Raji (cell line): Measurements from ENCODE around the gene PRIMPOL.

Experiments used
- POLR2A ChIP-seq: IDR thresholded peaks from 2 replicates; pipeline ENCODE4 v1.6.1; 2011; ENCODE audit warnings: low read depth, low read length, control low read depth; ENCODE audit not compliant: insufficient read depth

PRIMPOL gene

GRCh38 chr4:184693056-184693455, 43.5 kb downstream of the PRIMPOL start:
- TF ChIP-seq POLR2A, result no peak

DNA sequence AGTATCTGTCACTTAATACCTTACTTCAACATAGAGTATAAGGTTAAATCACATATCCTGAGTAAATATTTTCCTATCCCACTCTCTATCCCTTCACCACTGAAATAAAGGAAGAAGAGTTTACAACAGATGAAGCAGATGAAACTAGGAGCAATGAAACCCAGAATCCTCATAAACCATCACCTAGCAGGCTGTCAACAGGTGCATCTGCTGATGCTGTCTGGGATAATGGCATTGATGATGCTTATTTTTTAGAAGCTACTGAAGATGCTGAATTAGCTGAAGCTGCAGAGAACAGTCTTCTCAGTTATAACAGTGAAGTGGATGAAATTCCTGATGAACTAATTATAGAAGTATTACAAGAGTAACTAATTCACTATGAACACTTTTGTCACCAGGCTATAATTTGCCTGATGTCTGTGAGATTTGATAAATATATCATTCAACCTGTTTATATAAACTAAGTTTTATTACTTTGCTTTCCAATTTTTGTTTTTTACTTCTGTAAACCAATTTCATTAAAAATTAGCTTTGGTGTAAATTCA, 44.9 kb downstream of the PRIMPOL start:
- no peak for TF ChIP-seq POLR2A

DNA sequence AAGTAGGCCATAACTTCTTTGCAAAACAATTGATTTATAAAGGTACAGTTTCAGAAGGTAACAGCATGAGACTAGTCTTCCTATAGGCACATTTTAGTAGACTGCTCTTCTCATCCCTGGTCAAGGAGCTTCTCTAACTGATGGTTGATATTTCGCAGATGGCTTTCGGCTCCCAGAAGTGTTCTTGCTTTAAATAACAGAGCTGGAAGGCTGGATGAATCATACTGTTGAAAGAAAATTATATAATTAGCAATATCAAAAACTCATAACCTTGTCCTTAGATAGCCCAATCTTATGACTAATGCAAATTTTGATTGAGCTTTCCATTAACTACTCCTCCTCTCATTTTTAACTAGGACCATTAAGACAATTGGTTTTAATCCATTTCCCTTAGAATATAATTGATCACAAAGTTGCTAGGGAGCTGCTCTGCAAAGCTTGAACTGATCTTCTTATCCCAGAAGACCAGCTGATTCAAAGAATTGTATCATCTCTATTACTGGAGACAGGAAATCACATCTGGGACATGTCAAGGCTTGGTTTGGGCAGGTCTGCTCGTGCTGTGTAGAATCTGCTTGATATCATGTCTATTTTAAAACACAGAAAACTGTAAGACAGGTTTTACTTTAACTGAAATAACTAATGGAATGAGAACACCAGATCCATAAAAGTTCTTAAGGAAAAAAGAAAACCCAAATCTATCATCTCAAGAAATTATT, 45.8 kb downstream of the PRIMPOL start:
- TF ChIP-seq POLR2A, result no peak

DNA sequence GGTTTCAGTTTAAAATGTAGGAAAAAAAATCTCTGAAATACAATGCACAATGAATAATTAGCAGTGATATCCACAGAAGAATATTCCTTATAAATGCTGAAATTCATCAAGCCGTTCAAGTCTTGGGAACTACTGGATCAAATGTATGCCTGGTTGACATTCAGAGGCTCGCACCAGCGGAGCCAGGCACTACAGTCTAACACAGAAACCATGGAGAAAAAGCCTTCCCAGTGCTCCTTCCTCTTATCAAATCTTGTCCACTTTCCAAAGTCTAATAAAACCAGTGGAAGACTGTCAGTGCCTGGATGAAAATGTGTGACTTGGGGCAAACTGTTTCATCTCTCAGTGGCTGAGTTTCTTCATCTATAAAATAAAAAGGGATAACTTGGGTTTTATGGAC, 48.4 kb downstream of the PRIMPOL start:
- no peak for TF ChIP-seq POLR2A

DNA sequence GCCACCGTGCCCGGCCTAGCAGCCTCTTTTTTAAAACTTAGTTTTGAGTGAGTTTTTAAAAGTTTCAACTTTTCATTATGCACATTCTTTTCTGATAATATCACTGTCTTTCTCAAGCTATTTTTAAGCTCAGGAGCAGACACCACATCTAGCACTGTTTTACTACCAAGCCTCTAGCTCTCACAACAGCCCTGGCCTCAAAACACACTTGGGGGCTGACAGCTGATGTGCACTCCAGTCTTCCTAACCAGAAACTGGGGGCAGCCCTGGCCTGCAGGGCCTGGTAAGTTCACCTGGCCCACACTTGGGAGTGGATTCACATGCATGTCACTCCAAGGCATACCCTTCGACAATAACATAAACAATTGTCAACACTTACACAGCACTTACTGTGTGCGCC, 50.4 kb downstream of the PRIMPOL start:
- no peak for TF ChIP-seq POLR2A

DNA sequence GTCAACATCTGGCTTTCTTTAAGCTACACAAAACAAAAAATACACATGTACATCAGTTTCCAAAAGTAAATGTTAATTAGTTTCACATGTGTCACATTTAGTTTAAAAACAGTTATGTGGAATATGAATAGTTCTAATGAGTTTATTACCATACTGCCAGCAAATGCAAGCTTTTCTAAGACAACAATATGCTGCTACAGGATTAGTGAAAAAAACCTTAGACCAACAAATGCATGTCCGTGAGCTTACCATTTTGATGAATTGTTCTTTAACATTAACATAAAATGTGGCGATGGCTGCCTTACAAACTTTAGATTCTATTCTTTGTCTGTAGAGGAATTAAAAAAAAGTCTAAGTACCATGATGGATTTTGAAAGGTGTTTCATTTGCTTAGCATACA, 52.6 kb downstream of the PRIMPOL start:
- no peak for TF ChIP-seq POLR2A

- TF ChIP-seq POLR2A, result no peak
Observed at GRCh38 chr4:184705692-184706091, 56.2 kb downstream of the PRIMPOL start.

- TF ChIP-seq POLR2A, result no peak
Observed at GRCh38 chr4:184706453-184706852, 56.9 kb downstream of the PRIMPOL start.

DNA sequence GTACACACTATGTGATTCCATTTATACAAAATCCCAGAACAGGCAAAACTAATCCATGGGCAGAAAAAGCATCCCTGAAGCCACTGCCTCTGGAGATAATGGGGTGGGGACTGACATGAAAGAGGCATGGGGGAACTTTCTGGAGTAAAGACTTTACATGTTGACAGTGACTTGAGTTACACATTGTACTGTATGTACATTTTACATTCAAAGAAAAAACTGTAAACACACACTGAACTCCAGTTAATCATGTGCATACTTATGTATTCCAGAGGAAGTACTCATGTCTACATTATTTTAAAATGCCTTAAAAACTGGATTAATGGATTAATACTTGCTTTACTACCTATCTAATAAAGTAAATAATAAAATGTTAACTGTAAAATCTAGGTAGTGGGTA, 62.8 kb downstream of the PRIMPOL start:
- no peak for TF ChIP-seq POLR2A

DNA sequence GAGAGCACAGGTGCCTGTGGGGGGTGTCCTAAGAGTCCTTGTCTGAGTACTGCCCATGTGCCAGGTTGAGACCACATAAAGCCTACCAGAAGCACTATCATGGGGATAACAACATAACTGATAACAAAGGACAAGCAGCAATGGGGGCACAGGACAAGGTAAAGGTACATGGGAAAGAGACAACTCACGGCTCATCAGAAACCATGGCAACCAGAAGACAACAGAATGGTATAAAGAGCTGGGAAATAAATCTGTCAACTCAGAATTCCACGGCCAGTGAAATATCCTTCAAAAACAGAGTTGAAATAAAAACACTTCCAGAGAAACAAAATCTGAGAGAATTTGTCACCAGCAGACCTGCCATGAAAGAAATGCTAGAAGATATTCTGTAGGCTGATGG, 64.3 kb downstream of the PRIMPOL start:
- TF ChIP-seq POLR2A, result no peak

- TF ChIP-seq POLR2A, result no peak
Observed at GRCh38 chr4:184715526-184715925, 66.0 kb downstream of the PRIMPOL start.

DNA sequence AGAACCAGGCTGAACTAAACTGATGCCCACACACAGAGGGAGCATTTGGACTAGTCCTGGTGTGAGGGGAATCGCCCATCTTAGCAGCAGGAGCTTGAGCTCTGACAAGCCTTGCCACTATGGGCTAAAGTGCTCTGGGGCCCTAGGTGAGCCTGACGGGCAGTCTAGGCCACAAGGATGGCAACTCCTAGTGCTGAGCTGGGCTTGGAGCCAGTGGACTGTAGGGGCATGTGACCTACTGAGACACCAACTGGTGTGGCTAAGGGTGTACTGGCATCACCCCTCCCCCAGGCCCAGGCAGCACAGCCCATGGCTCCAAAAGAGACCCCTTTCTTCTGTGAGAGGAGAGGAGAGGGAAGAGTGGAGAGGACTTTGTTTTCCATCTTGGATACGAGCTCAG, 69.9 kb downstream of the PRIMPOL start:
- no peak for TF ChIP-seq POLR2A

GRCh38 chr4:184721254-184721653, 71.7 kb downstream of the PRIMPOL start:
- TF ChIP-seq POLR2A, result no peak

GRCh38 chr4:184722798-184723197, 73.3 kb downstream of the PRIMPOL start:
- no peak for TF ChIP-seq POLR2A

DNA sequence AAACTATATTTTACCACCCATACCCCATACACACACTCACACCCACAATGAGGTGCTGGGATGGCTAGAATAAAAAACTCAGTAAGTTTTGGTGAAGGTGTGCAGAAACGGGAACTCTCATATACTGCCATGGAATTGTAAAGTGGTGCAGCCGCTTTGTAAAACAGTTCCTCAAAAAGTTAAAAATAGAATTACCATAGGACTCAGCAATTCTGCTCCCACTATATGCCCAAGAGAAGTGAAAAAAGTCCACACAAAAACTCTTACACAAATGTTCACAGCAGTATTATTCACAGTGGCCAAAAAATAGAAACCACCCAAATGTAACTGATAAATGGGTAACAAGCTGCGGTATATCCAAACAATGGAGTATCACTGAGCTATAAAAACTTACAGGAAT, 77.9 kb downstream of the PRIMPOL start:
- no peak for TF ChIP-seq POLR2A

GRCh38 chr4:184728858-184729257, 79.3 kb downstream of the PRIMPOL start:
- TF ChIP-seq POLR2A, result no peak

DNA sequence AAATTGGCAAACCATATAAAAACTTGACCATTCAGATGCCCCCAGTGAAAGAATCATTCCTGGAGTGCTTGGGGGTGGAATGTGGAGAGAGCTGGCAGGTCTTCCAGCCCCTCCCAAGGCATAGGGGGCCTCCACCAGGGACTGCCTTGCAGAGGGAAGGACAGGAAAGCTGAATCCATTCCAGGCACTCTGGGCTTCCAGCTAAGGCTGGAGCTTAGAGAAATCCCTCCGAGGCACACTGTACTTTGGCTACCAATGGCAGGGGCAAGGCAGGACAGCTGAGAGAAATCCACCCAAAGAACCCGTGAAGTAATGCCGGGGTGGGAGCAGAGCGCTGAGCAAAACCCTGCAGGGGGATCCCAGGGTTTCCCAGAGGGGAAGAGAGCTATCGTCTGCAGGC, 80.4 kb downstream of the PRIMPOL start:
- no peak for TF ChIP-seq POLR2A
